Eye (tissue), 1 donor: ENCODE data around the gene CCDC12.
A peak's percentile ranks its signal among the peaks of the same experiment; 100 is the strongest.

Experiments used
- DNase-seq: peaks from one replicate; pipeline ENCODE4 v3.0.0-alpha.2; 2015

CCDC12 gene

GRCh38 chr3:46954178-46954577 is 22.4 kb downstream of the CCDC12 start:
- DNase-seq, result no peak

GRCh38 chr3:46953234-46954010 is 23.1 kb downstream of the CCDC12 start:
- no peak for DNase-seq

- no peak for DNase-seq
Measured at GRCh38 chr3:46952813-46953212, 23.7 kb downstream of the CCDC12 start.

- DNase-seq, result no peak
Measured at GRCh38 chr3:46950650-46951241, 25.8 kb downstream of the CCDC12 start.

GRCh38 chr3:46950177-46950576 is 26.4 kb downstream of the CCDC12 start:
- DNase-seq, result no peak

- DNase-seq, result no peak
Measured at GRCh38 chr3:46948830-46949671, 27.5 kb downstream of the CCDC12 start.

- peak; percentile 33 for DNase-seq
Measured at GRCh38 chr3:46947981-46948791, 28.4 kb downstream of the CCDC12 start.

- DNase-seq, result no peak
Measured at GRCh38 chr3:46947546-46947901, 29.0 kb downstream of the CCDC12 start.

GRCh38 chr3:46946856-46947545 is 29.5 kb downstream of the CCDC12 start:
- DNase-seq, result no peak

GRCh38 chr3:46946416-46946815 is 30.1 kb downstream of the CCDC12 start:
- DNase-seq, result no peak

GRCh38 chr3:46944191-46944590 is 32.4 kb downstream of the CCDC12 start:
- DNase-seq, result no peak

GRCh38 chr3:46943237-46944187 is 33.0 kb downstream of the CCDC12 start:
- DNase-seq, result no peak

GRCh38 chr3:46942481-46943236 is 33.9 kb downstream of the CCDC12 start:
- no peak for DNase-seq

GRCh38 chr3:46942076-46942475 is 34.5 kb downstream of the CCDC12 start:
- no peak for DNase-seq

GRCh38 chr3:46939578-46940445 is 36.7 kb downstream of the CCDC12 start:
- no peak for DNase-seq

- DNase-seq, result no peak
Measured at GRCh38 chr3:46938118-46938517, 38.4 kb downstream of the CCDC12 start.

- DNase-seq, result no peak
Measured at GRCh38 chr3:46936733-46937250, 39.8 kb downstream of the CCDC12 start.

GRCh38 chr3:46935989-46936558 is 40.5 kb downstream of the CCDC12 start:
- DNase-seq, result no peak
